Measurements from ENCODE around the gene RTP3.
"Not testable (repeated sequence)": the region's sequence is repeated elsewhere in the genome, so short reads cannot be mapped to it uniquely, and the experiment has no call there.

Gene RTP3

DNA sequence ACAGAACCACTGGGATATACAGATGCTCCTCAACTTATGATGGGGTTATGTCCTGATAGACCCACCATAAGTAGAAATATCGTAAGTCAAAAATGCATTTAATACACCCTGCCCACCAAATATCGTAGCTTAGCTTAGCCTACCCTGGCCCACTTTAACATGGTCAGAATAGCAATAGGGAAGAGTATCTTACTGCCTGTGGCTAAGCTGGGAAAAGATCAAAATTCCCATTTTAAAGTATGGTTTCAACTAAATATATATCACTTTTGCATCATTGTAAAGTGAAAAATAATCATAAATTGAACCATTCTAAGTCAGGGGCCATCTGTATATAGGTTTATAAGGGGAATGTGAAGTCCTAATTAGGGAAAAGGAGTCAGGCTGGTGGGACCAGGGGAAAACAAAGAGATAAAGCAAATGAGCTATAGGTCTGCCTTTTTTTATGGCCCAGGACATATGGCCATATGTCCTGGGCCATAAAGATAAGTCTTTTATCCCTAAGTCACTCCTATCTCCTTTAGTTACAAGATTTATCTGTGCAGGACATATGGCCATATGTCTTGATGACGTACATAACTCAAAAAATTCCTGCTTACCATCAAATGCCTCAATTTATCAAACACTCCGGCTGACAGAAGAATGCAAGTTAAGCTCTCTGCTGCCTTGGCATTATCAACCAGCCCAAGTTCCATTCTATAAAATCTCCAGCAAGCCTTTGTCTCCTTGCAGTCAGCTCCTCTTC is 11.2 kb downstream of the RTP3 start:
- no peak for DNase-seq (ENCODE audit: insufficient read length, low spot score)
- FAIRE-seq: no peak
- TF ChIP-seq POLR2A (IDR thresholded peaks at IDR 0.05; ENCODE audit: low read depth, low read length): no peak

DNA sequence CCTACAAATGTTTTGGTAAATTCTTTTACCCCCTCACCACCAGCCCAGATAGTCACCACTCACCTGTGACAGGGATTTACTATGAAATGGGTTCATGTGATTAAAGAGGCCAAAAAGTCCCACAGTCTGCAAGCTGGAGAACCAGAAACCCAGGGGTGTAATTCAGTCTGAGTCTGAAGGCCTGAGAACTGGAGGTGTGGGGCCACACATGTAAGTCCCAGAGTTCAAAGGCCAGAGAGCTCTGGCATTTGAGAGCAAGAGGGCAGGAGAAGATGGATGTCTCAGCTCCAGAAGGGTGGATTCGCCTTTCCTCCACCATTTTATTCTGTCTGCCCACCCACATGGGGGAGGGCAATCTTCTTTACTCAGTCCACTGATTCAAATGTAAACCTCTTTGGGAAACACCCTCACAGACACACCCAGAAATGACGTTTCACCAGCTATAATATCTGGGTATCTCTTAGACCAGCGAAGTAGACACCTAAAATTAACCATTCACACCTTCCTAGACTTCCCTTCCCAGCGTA is 11.9 kb downstream of the RTP3 start:
- TF ChIP-seq POLR2A (IDR thresholded peaks at IDR 0.05; ENCODE audit: low read depth, low read length): no peak
- FAIRE-seq (no peak), DNase-seq (ENCODE audit: insufficient read length, low spot score) (no peak)

DNA sequence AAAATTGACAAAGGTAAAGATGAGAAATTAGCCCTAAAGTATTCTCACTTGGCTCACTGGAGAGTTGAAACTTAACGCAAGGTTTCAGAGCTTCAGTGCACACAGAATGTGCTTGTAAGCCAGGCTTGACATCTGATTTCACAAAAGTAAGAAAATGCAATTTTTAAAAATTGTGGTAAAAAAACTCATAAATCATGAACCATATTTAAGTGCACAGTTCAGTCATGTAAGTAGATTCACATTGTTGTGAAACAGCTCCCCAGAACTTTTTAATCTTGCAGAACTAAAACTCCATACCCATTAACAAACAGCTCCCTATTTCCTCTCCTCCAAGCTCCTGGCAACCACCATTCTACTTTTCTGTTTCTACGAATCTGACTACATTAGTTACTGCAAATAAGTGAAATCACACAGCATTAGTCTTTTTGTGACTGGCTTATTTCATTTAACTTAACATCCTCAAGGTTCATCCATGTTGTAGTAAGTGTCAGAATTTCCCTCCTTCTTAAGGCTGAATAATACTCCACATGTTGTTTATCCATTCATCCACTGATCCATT is 14.5 kb downstream of the RTP3 start:
- TF ChIP-seq POLR2A (IDR thresholded peaks at IDR 0.05; ENCODE audit: low read depth, low read length): no peak
- FAIRE-seq: peak; percentile 80
- DNase-seq (ENCODE audit: insufficient read length, low spot score): no peak

DNA sequence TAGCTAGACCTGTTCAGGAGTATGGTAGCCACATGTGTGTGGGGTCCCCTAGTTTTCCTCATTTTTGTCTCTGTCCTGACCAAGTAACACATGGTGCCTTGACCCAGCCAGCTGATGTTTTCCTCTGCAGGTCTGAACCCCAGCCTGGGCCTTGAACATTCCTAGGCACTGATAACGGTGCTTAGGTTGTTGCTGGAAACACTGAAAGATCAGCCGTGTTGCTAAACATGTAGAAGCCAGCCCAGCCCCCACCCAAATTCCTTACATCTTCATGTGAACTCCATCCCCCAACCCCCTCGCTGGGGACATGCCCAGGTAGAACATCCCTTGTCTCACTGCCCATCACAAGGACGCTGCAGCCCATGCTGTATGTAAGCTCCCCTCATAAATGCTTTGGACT is 18.7 kb downstream of the RTP3 start:
- FAIRE-seq: no peak

DNA sequence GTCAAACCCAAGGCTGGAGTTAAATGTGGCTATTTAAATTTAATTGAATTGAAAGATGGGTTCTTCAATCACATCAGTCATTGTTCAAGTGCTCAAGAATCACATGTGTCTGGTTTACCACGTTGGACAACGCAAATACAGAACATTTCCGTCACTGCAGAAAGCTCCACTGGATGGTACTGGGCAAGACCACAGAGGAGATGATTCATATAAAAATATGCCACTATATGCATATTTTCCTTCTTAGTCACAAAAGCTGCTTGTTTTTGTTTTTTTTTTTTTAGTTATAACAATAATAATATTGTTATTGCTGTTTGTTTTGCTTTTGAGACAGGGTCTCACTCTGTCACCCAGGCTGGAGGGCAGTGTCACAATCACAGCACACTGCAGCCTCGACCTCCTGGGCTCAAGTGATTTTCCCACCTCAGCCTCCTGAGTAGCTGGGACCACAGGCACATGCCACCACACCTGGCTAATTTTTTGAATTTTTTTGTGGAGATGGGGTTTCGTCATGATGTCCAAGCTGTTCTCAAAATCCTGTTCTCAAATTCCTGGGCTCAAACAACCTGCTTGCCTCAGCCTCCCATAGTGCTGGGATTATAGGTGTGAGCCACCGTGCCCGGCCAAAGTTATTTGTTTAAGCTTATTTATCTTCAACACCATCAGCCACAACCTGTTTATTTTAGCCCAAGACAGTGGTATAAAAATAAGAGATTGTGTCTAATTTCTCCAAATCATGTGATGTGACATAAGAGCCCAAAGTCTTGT is 19.4 kb downstream of the RTP3 start:
- DNase-seq (ENCODE audit: insufficient read length, low spot score): peak; percentile 59
- no peak for TF ChIP-seq POLR2A (IDR thresholded peaks at IDR 0.05; ENCODE audit: low read depth, low read length)
- peak; percentile 99 for FAIRE-seq

More for the DNA sequence above, 18.7 kb downstream of the RTP3 start:
- no peak for TF ChIP-seq POLR2A (IDR thresholded peaks at IDR 0.05; ENCODE audit: low read depth, low read length)
- DNase-seq (ENCODE audit: insufficient read length, low spot score): no peak

DNA sequence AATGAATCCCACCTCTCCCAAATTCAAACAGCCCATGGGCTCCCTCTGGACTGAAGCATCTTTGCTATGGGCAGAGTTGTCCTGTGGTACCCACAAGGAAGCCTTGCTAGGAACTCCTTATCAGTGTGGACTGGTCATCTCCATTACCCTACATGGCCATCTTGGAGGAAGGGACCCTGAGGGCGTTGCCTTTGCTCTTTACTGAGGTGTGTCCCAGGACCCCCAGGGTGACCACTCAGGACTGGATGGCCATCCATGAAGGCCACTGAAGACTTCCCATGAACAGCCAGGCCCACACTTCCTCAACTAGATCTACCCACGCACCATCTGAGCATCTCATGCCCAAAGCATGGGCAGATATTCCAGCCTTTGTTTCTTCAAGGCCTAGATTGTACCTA is 20.0 kb downstream of the RTP3 start:
- TF ChIP-seq POLR2A (IDR thresholded peaks at IDR 0.05; ENCODE audit: low read depth, low read length): no peak
- no peak for DNase-seq (ENCODE audit: insufficient read length, low spot score)
- no peak for FAIRE-seq

DNA sequence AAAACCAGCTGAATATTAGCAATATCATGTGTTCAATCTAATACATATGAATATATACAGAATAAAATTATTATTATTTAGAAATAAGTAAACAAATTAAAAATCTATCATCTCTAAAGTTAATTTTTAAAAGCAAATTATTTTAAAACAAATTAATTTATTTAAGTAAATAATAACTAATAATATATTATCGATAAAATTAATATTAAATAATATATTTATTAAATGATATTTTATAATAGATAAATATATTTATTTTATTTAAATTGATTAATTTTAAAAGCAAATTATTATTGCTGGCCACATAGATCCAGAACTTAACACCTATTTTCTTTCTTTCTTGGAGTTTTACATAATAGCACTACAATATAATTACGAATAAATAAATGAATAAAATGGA is 22.2 kb downstream of the RTP3 start:
- TF ChIP-seq POLR2A (IDR thresholded peaks at IDR 0.05; ENCODE audit: low read depth, low read length): no peak
- FAIRE-seq: no peak
- no peak for DNase-seq (ENCODE audit: insufficient read length, low spot score)

DNA sequence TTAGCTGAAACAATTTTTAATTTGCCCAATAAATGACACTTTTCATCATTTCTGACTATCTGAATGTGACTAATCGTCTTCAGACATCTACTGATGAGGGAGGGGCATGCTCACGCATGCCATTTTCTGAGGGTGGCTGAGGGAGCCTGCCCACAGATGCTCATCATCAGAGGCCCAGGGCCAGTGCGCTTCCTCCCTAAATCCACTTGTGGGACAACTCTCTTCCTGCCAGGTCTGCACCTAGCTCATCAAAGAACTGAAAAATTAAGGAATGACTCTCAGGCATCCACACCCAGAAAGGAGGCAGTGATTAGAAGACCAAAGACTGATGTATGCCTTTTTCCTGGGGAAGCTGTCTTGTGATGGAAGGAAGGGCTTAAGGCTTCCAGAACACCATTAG is 22.8 kb downstream of the RTP3 start:
- no peak for TF ChIP-seq POLR2A (IDR thresholded peaks at IDR 0.05; ENCODE audit: low read depth, low read length)
- DNase-seq (ENCODE audit: insufficient read length, low spot score): no peak
- no peak for FAIRE-seq

DNA sequence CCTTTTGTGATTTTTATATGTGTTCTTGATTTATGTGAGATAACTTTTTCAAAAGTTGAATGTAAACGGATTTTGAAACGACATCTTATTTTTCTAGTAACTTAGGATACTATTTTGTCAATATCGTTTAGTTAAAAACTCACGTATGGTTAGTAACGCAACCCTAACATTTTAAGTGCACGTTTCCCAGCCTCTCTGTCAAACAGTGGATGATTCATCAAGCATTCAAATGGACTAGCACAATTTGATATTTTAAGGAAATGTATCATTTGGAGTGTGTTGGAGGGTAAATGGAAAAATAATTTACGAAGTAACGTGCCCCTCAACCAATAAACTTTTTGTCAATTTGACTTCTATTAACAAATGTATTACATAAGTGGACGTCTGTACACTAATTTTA is 23.3 kb downstream of the RTP3 start:
- DNase-seq (ENCODE audit: insufficient read length, low spot score) (no peak), FAIRE-seq (no peak)
- no peak for TF ChIP-seq POLR2A (IDR thresholded peaks at IDR 0.05; ENCODE audit: low read depth, low read length)

DNA sequence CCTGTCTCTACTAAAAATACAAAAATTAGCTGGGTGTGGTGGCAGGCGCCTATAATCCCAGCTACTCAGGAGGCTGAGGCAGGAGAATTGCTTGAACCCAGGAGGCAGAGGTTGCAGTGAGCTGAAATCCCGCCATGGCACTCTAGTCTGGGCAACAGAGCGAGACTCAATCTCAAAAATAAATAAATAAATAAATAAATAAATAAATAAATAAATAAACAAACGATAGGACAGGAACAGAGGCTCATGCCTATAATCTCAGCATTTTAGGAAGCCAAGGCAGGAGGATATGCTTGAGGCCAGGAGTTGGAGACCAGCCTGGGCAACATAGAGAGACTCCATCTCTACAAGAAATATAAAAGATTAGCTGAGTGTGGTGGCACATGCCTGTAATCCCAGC is 24.4 kb downstream of the RTP3 start:
- not testable (repeated sequence) for FAIRE-seq; DNase-seq (ENCODE audit: insufficient read length, low spot score)

DNA sequence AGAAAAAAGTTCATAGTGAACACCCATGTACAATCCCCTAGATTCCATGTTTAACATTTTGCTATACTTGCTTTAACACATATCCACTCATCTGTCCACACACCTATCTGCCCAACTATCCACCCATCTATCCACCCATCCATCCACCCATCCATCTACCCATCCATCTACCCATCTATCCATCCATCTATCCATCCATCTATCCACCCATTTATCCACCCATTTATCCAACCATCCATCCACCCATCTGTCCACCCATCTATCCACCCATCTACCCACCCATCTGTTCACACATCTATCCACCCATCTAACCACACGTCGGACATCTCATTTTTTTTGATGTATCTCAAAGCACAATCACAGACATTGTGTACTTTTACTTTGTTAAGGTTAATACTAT is 25.8 kb downstream of the RTP3 start:
- TF ChIP-seq POLR2A (IDR thresholded peaks at IDR 0.05; ENCODE audit: low read depth, low read length): no peak
- FAIRE-seq (no peak), DNase-seq (ENCODE audit: insufficient read length, low spot score) (no peak)

DNA sequence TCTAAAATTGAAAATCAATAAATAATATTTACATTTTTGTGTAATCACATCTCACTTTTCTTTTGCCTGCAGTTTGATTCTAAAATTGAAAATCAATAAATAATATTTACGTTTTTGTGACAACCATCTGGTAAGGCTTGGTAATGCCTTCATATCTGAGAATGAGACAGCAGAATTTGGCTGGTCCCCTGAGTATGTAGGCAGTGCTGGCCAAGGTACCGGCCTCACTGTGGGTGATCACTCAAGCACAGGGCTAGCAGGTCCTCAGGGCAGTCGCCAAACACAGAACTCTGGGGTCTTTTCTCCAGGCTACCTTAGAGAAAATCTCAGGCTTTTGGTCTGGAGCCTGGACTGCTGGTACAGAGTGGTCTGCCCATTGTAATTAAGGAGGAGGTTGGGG is 26.2 kb downstream of the RTP3 start:
- TF ChIP-seq POLR2A (IDR thresholded peaks at IDR 0.05; ENCODE audit: low read depth, low read length): no peak
- FAIRE-seq: no peak
- DNase-seq (ENCODE audit: insufficient read length, low spot score): no peak

DNA sequence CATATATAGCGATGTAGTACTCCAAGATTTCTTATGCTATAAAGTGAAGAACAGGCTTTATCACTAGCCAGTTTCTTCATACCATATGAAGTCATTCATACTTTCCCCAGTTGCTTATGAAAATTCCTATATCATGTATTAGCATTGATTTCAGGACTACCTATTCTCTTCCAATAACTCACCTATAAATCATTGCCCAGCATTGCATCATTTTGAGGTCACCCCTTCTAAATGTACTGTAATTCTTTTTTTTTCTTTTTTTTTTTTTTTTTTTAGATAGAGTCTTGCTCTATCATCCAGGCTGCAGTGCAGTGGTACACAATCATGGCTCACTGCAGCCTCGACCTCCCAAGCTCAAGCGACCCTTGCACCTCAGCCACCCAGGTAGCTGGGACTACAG is 27.1 kb downstream of the RTP3 start:
- FAIRE-seq: no peak
- no peak for DNase-seq (ENCODE audit: insufficient read length, low spot score)
- TF ChIP-seq POLR2A (IDR thresholded peaks at IDR 0.05; ENCODE audit: low read depth, low read length): no peak

DNA sequence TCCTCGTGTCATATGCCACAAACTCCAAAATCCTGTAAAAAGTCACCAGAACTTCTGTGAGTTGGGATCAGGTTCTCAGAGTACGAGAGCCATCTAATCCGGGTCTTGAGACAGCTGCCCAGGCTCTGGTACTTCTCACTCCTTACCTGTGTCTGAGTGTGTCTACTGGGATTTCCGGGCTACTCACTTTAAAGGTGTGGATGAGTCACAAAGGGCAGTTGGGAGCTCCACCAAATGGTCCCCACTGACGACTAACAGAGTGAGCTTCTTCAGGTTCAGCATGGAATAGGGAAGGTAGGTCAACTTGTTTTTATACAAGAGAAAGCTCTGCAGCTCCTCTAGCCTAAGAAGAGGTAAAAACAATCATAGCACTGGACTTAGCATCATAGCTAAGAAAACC is 29.5 kb downstream of the RTP3 start:
- no peak for TF ChIP-seq POLR2A (IDR thresholded peaks at IDR 0.05; ENCODE audit: low read depth, low read length)
- DNase-seq (ENCODE audit: insufficient read length, low spot score) (no peak), FAIRE-seq (no peak)

DNA sequence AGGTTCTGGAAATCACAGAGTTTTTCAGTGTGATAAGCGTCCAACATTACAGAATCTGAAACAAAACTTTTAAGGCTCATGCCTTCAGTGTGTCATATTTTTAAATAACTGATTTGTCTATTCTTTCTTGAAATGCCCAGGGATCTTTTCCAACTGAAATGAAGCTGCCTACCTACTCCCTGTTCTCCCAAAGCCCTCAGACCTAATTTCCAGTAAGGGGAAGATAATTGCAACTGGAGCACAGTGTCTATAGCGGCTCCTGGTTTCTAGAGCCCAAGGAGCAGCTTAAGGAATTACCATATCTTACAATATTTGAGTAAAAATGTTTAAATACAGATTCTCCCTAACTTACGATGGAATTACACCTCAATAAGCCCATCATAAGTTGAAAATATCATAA is 35.3 kb downstream of the RTP3 start:
- no peak for DNase-seq (ENCODE audit: insufficient read length, low spot score)
- FAIRE-seq: no peak
- no peak for TF ChIP-seq POLR2A (IDR thresholded peaks at IDR 0.05; ENCODE audit: low read depth, low read length)

Data from H54 (cell line).